NCI-H1092 treated with DMSO at 0.1 percent for 48 hours (cell line): ENCODE measurements around the gene APBA2.
"Not testable (repeated sequence)": the region's sequence is repeated elsewhere in the genome, so short reads cannot be mapped to it uniquely, and the experiment has no call there.

Experiments used
- DNase-seq: peaks from one replicate; lab custom pipeline; 2025; lab: John Stamatoyannopoulos, UW

The APBA2 gene

GRCh38 chr15:28885630-28886430, at the start of gene APBA2:
Gene APBA2, plus strand, starts transcription at chr15:28885974. Its CDS starts 167,911 bp downstream, at chr15:29053885.
- DNase-seq = peak; percentile 23

DNA sequence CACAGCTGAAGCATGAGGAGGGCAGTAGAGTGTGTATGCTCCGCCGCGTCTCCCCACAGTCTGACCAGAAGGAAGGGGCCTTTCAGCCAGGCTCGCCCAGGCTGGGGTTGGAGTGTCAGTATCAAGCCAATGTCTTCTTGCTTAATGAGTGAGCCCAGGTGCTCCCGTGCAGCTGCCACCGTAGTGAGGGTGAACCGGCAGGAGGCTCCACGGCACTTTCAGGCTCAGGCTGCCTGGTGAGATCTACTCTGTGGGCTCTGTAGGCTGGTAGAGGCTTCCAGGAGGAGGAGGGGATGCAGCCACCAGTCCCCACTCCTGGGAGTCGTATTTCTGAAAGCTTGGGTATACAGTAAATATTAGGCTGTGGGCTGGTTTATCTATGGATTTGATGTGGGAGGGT, 45.5 kb upstream of the APBA2 start:
- DNase-seq = not testable (repeated sequence)

GRCh38 chr15:28842210-28842609, 43.6 kb upstream of the APBA2 start:
- DNase-seq = not testable (repeated sequence)

GRCh38 chr15:28843520-28843919, 42.3 kb upstream of the APBA2 start:
- DNase-seq = not testable (repeated sequence)

DNA sequence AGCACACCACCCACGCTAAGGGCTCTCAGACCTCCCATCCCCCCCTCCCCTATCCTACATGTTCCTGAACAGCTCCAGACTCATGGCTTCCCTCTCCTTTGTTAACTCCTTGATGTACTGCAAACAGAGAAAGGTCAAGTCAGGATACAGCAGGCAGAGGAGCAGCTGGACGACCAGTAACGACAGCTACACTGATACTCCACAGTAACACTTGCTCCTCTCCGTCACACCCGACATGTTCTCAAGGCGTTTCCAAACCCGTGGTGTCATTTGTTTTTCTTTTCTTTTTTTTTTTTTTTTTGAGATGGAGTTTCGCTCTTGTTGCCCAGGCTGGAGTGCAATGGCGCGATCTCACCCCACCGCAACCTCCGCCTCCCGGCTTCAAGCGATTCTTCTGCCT, 41.6 kb upstream of the APBA2 start:
- not testable (repeated sequence) for DNase-seq

GRCh38 chr15:28847247-28847646, 38.5 kb upstream of the APBA2 start:
- not testable (repeated sequence) for DNase-seq

DNA sequence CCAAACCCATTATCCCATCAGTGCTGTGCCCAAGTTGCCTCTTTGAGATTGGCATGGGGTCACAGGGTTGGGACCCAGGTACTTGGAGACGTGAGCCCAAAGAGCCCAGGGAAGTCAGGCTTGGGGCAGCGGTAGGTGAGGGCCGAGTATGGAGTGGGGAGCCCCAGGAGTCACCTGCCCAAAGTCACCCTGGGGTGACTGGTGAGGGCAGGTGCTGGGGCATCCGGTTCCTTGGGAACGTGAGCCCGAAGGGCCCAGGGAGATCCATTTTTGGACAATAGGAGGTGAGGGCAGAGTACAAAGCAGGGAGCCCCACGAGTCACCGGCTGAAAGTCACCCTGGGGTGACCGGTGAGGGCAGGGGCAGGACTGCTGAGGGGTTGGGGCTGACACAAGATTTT, 37.8 kb upstream of the APBA2 start:
- DNase-seq = not testable (repeated sequence)

GRCh38 chr15:28848521-28848920, 37.3 kb upstream of the APBA2 start, which contains the start of gene GOLGA6L7:
Gene GOLGA6L7, minus strand, starts transcription at chr15:28848644. Its CDS starts 95 bp downstream, at chr15:28848549.
- not testable (repeated sequence) for DNase-seq

- not testable (repeated sequence) for DNase-seq
These were observed 36.5 kb upstream of the APBA2 start for GRCh38 chr15:28849271-28849670.

DNA sequence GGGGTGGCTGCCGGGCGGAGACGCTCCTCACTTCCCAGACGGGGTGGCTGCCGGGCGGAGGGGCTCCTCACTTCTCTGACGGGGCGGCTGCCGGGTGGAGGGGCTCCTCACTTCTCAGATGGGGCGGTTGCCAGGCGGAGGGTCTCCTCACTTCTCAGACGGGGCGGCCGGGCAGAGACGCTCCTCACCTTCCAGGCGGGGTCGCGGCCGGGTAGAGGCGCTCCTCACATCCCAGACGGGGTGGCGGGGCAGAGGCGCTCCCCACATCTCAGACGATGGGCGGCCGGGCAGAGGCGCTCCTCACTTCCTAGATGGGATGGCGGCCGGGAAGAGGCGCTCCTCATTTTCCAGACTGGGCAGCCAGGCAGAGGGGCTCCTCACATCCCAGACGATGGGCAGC, 36.0 kb upstream of the APBA2 start:
- not testable (repeated sequence) for DNase-seq

GRCh38 chr15:28853654-28854053, 32.1 kb upstream of the APBA2 start:
- not testable (repeated sequence) for DNase-seq

GRCh38 chr15:28854578-28854977, 31.2 kb upstream of the APBA2 start:
- not testable (repeated sequence) for DNase-seq

GRCh38 chr15:28861031-28861534, 24.7 kb upstream of the APBA2 start:
- DNase-seq = no peak

DNA sequence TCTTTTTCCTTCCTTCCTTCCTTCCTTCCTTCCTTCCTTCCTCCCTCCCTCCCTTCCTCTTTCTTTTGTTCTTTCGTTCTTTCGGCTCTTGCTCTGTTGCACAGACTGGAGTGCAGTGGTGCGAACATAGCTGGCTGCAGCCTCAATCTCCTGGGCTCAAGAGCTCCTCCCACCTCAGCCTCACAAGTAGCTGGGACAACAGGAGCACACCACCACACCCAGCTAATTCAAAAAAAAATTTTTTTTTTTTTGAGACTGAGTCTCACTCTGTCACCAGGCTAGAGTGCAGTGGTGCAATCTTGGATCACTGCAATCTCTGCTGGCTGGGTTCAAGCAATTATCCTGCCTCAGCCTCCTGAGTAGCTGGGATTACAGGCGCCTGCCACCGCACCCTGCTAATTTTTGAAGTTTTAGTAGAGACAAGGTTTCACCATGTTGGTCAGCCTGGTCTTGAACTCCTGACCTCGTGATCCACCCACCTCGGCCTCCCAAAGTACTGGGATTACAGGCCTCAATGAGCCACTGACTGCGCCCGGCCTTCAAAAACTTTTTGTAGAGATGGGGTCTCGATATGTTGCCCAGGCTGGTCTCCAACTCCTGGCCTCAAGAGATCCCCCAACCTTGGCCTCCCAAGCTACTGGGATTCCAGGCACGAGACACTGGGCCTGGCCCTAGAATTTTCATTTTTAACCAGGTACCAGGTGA, 24.0 kb upstream of the APBA2 start:
- not testable (repeated sequence) for DNase-seq

DNA sequence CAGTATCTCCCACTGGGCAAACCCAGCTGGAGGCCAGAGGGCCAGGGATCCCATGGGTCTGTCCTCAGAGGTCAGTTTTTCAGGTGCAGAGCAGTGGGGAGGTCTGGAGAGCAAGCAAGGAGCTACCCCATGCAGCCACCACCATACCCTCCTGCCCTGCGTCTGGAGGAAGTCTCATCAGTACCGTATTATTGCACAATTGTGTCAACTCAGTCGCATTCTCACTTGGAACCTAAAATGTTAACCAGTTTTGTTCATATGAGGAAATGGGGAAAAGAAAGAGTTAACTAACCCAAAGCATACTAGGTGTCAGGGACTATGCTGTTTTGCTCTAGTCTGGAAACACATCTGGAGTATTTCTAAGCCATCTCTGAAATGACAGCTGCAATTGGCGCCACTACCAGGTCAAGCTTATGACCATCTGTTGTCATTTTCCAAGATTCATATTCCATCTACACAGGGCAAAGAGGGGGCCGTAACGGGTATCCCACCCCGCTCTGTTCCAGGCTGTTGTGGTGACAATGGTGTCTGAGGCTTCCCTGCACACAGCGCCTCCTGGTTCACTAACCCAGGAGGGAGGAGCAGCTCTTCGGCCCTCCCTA, 16.9 kb upstream of the APBA2 start:
- DNase-seq = no peak

GRCh38 chr15:28871168-28871567, 14.6 kb upstream of the APBA2 start:
- no peak for DNase-seq

GRCh38 chr15:28873006-28873405, 12.8 kb upstream of the APBA2 start:
- no peak for DNase-seq

- peak; percentile 2 for DNase-seq
These were observed 12.1 kb upstream of the APBA2 start for GRCh38 chr15:28873585-28874190.

DNA sequence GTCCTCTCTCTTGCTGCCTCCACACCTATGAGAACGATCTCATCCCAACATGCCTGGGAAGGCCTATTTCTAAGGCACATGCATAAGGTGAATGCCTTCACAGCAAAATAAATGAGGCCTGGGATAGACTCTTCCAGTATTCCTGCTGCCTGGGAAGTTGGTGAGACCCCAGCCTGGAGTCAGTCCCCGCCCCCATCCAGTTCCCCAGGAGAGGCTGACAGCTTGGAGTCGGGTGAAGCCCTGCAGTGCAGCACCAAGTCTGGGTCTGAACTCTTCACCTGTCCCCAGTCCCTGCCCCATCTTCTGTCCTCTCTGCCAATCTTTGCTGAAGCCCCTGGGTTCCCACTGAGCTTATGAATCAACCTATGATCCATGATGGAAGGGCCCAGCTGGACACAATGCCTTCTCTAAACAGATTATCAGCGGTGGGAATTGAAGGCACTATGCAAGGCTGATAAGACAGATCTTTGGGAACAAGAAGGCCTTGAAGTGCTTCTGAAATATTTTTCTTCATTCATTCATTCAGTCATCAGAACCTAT, 10.2 kb upstream of the APBA2 start:
- no peak for DNase-seq

DNA sequence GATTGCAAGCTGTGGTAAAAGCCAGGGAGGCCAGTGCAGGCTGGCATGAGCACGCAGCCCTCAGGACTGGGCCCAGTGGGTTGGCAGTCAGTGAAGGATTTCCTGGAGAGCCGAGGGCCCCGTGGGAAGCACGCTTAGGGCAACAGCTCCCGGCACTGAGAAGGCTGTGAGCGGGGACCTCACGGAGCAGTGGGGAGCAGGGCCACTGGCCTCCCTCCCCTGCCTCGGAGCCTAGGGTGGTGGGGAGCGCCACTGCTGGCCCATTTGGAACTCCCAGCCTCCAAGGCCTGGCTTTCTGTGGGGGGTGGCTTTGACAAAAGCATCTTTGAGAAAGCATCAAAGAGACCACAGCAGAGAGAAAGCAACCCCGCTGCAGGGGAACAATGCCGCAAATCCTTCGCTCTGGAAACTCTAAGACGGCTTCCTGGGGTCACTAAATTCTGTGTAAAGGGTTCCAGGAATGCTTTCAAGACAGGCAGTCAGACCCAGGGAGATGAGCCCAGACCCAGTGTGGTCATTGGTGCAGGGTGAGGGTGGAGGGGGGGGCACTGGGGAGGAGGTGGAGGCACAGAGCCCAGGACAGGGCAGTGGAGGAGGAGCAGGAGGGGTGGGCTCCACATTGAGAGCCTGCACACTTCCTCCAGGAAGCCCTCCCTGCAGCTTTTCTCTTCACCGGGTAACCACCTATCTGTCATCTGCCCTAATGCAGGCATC, 9.5 kb upstream of the APBA2 start:
- no peak for DNase-seq

GRCh38 chr15:28876845-28877185, 9.0 kb upstream of the APBA2 start:
- no peak for DNase-seq
